Head of caudate nucleus (tissue), 42 donors: ENCODE results near the gene OR2W1.

Experiments used
- DNase-seq, 42 donors: peaks; one replicate each; pipeline versions ENCODE4 v3.0.0 to v3.0.0-alpha.2; 2020 to 2021; ENCODE audit warnings: mixed read lengths in 7 of 42
- intact Hi-C: fragments of 100-400 bp; cut with DNase I; formaldehyde crosslinking; loops from one replicate; pipeline ENCODE4 v1.15.0; 2022

OR2W1 gene

GRCh38 chr6:29009358-29009757 is 35.6 kb downstream of the OR2W1 start:
- intact Hi-C loops: no loop called here

DNA sequence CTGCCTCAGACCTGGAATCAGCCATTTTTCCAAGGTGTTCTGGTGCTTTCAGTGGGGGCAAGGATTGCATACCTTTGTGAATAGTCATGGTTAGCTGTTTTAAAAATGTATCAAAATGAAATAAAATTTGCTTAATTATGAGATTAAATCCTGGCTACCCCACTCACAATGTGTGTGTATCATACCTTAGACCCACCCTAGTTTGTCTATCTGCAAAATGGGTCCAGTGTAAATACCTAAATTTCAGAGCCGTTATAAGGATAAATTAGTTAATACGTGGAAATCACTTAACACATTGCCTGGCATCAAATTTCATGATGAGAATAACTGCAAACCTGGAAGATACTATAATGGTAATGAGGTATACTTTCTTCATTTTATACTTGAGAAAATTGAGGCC is 36.9 kb downstream of the OR2W1 start:
- no peak for DNase-seq
- intact Hi-C loops: no loop called here

More at GRCh38 chr6:29009358-29009757, 35.6 kb downstream of the OR2W1 start:
- no peak for DNase-seq

DNA sequence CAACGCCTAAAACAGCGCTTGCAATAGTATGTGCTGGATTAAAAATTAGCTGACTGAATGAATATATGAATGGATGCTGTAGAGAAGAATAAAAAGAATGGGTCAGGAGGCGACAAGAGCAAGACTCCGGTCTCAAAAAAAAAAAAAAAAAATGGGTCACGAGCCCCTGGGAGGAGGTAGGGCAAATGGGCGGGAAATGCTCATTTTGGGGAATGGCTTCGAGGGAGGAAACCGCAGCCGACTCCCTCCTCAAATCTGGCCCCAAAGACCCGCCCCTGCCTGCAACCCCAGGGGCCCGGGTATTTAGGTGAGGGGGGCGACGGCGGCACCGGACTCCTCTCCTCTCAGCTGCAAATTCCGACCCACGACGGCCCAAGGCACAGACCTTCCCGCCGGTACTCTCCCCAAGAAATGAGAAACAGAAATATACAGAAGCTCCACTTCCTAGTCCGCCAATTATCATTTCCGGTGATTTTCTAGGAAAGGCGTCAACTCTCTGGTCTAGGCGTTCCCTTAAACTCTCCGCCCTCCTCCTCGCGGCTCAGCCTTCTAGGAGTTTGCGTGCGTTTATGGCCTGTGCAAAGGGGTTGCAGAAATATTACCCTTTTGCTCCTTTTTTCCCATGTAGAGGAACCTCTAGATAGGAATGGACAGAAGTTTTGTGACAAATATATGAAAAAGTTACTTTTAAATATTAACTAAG is 39.6 kb downstream of the OR2W1 start, which contains the start of gene ZNF311:
Gene ZNF311, minus strand, starts transcription at position 133 of the 703 bp plus-strand sequence. CDS start 1,361 bp downstream, outside the sequence.
- intact Hi-C loops: no loop called here
- DNase-seq: peak in 27 of 42 donors; percentile 19 to 67 (median 39)

- DNase-seq: no peak
- intact Hi-C loops: no loop called here
Measured at GRCh38 chr6:28996844-28997510, 48.0 kb downstream of the OR2W1 start.

- DNase-seq: no peak
- intact Hi-C loops: no loop called here
Measured at GRCh38 chr6:28995093-28995650, 49.8 kb downstream of the OR2W1 start.
